Stomach (tissue), 19 donors: Measurements from ENCODE around the gene EPDR1. TPM values are rescaled to one million over a fixed set of nuclear protein-coding genes. Genes with fewer than 3 reads are reported as not detected.
A peak's percentile ranks its signal among the peaks of the same experiment; 100 is the strongest.

Experiments used
- DNase-seq, 2 donors: peaks; one replicate each; pipeline versions ENCODE4 v3.0.0 to v3.0.0-alpha.2; 2013 to 2019
- H3K27ac ChIP-seq, 5 donors: fragments of 200-600 bp in 4 of 5; sonication (generic) in 4 of 5; one replicate each; pipeline ENCODE4 v1.5.1; 2013 to 2019; ENCODE audit warnings: mild to moderate bottlenecking in 1 of 5, moderate library complexity in 1 of 5
- H3K27me3 ChIP-seq, 3 donors: fragments of 200-600 bp; sonication (generic); one replicate each; pipeline ENCODE4 v1.5.1; 2017 to 2019; ENCODE audit warnings: mixed run types in 1 of 3
- H3K36me3 ChIP-seq, 4 donors: fragments of 200-600 bp; sonication (generic); 1 replicate in 3 of 4; 2 replicates in 1 of 4; pipeline ENCODE4 v1.5.1; 2016 to 2019
- H3K4me1 ChIP-seq, 4 donors: fragments of 200-600 bp; sonication (generic); one replicate each; pipeline ENCODE4 v1.5.1; 2016 to 2019
- H3K4me3 ChIP-seq, 4 donors: fragments of 200-600 bp; sonication (generic) in 3 of 4; one replicate each; pipeline ENCODE4 v1.5.1; 2016 to 2019; ENCODE audit warnings: mild to moderate bottlenecking in 1 of 4
- H3K9me3 ChIP-seq, 4 donors: fragments of 200-600 bp; sonication (generic); one replicate each; pipeline ENCODE4 v1.5.1; 2016 to 2019
- EP300 ChIP-seq: sonication (generic); formaldehyde crosslinking; IDR thresholded peaks from one replicate; pipeline ENCODE4 v1.6.1; 2017; ENCODE audit warnings: antibody characterized with exemption
- POLR2A ChIP-seq, 4 donors: fragments of 450-650 bp; IDR thresholded peaks; one replicate each; pipeline ENCODE4 v1.6.1; 2016; ENCODE audit warnings: antibody characterized with exemption in 4 of 4, control low read depth in 2 of 4, mild to moderate bottlenecking in 1 of 4, moderate library complexity in 1 of 4
- POLR2AphosphoS5 ChIP-seq, 3 donors: sonication (generic); formaldehyde crosslinking; IDR thresholded peaks; one replicate each; pipeline ENCODE4 v1.6.1; 2016; ENCODE audit warnings: antibody characterized with exemption in 3 of 3
- WGBS, 5 donors: extraction: QIAGEN DNeasy Blood & Tissue Kit in 3 of 5; methylation state at CpG; one replicate each; pipeline versions ENCODE4 v1.1.5 to v1.1.7; 2013 to 2018; 5-methylcytosine and 5-hydroxymethylcytosine counted together
- intact Hi-C: fragments of 100-400 bp; cut with DNase I; formaldehyde crosslinking; loops from one replicate; pipeline ENCODE4 v1.15.1; 2023; ENCODE audit warnings: low total_unique reads
- long read RNA-seq, 10 donors: transcript quantifications; one replicate each; lab custom pipeline, GENCODE V29; 2026
- polyA plus RNA-seq, 3 donors: library from polyadenylated mRNA; stranded (reverse); fragments of 200-250 nt; gene quantifications; one replicate each; pipeline ENCODE4 v1.2.3, GENCODE V29; 2013
- total RNA-seq, 5 donors: library from RNA; depleted of rRNA; stranded (reverse); fragments of >200 nt; gene quantifications; one replicate each; pipeline versions ENCODE4 v1.1.0 to v1.2.3, GENCODE V29; 2014 to 2016
- TF ChIP-seq, protein P1 (sequence below), 7 experiments: fragments of 450-650 bp in 4 of 7; fragments of 200-600 bp in 3 of 7; sonication (generic) in 3 of 7; IDR thresholded peaks; one replicate each; pipeline ENCODE4 v1.5.1; 2016 to 2019; ENCODE audit warnings: antibody characterized with exemption in 7 of 7, control low read depth in 2 of 7, mild to moderate bottlenecking in 1 of 7
- donor health status: healthy with polysubstance abuse.
- donor health status: Bipolar disorder and iron deficiency.
- donor health status: healthy.

The EPDR1 gene
- 10 to 100 TPM in 1 of 5 donors, 1 to 10 TPM in 3, not detected in 1; 1.2 to 11.7 (median 6.1) TPM for total RNA-seq
- 1 to 10 TPM; 1.4 to 2.6 (median 1.5) TPM for polyA plus RNA-seq
- long read RNA-seq, donor 1, partial matches to known transcripts: 0 of 2 reads
- long read RNA-seq, donor 1, other reads (novel, unspliced or antisense): 0 of 2 reads
- long read RNA-seq, donor 2, partial matches to known transcripts: 0 of 4 reads
- long read RNA-seq, donor 2, other reads (novel, unspliced or antisense): 0 of 4 reads
- long read RNA-seq, donor 3: 0 reads
- long read RNA-seq, donor 4: 0 reads
- long read RNA-seq, donor 5: 0 reads
- long read RNA-seq, donor 6, partial matches to known transcripts: 0 of 4 reads
- long read RNA-seq, donor 6, other reads (novel, unspliced or antisense): 0 of 4 reads
- long read RNA-seq, donor 7, partial matches to known transcripts: 6 of 8 reads
- long read RNA-seq, donor 7, other reads (novel, unspliced or antisense): 0 of 8 reads
- long read RNA-seq, donor 8: 0 reads
- long read RNA-seq, donor 9: 0 reads
- long read RNA-seq, donor 10: 0 reads

DNA sequence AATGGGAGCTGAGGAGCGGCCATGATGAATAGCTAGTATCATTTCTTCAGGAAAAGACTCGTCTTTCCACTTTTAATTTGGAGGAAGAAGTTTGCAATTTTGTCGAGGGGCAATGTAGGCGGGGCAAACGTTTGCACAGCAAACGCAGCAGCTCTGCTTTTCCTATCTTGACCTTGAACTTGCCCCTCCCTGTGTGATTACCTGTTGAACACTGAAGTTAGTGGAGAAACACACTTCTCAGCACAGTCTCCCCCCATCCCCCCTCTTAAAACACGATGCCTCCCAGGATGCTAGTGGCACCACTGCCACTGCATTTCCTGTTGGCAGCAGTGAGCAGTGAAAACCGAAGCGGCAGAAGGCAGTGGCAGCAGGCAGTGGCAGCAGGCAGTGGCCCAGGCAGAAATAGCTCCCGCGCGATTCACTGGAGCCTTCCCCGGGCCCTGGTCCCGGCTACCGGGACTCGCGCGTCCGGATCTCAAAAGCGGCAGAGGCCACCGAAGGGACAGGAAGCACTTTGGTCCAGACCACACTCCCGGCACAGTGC is at the start of gene EPDR1:
EPDR1 (plus strand) TSS at position 336 of the 544 bp plus-strand sequence. CDS start 300 bp downstream, outside the sequence.
- intact Hi-C loops: no loop called here
- peaks cover 0 to 42% (median 32%) of the 10 kb centered on the region in 4 donors for H3K4me1 ChIP-seq
- TF ChIP-seq, protein P1, sequence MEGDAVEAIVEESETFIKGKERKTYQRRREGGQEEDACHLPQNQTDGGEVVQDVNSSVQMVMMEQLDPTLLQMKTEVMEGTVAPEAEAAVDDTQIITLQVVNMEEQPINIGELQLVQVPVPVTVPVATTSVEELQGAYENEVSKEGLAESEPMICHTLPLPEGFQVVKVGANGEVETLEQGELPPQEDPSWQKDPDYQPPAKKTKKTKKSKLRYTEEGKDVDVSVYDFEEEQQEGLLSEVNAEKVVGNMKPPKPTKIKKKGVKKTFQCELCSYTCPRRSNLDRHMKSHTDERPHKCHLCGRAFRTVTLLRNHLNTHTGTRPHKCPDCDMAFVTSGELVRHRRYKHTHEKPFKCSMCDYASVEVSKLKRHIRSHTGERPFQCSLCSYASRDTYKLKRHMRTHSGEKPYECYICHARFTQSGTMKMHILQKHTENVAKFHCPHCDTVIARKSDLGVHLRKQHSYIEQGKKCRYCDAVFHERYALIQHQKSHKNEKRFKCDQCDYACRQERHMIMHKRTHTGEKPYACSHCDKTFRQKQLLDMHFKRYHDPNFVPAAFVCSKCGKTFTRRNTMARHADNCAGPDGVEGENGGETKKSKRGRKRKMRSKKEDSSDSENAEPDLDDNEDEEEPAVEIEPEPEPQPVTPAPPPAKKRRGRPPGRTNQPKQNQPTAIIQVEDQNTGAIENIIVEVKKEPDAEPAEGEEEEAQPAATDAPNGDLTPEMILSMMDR (IDR thresholded peaks at IDR 0.05): peak in 1 of 7 experiments; percentile 17
- no peak for TF ChIP-seq POLR2AphosphoS5 (IDR thresholded peaks at IDR 0.05)
- H3K27me3 ChIP-seq: peaks cover 0 to 59% (median 21%) of the 10 kb centered on the region in 3 donors
- H3K4me3 ChIP-seq: peak within 1 kb of the TSS; percentile 54 to 76 (median 64)
- no peaks in the 10 kb centered on the region for H3K36me3 ChIP-seq
- 11 to 31% (median 14%) methylated on average over 8 to 22 of the region's 22 CpGs for WGBS, 5 donors
- H3K27ac ChIP-seq: peak within 1 kb of the TSS; percentile 23 to 82 (median 74)
- peak in 1 of 2 donors; percentile 85 for DNase-seq
- peaks cover 3 to 6% (median 4%) of the 10 kb centered on the region in 4 donors for H3K9me3 ChIP-seq

DNA sequence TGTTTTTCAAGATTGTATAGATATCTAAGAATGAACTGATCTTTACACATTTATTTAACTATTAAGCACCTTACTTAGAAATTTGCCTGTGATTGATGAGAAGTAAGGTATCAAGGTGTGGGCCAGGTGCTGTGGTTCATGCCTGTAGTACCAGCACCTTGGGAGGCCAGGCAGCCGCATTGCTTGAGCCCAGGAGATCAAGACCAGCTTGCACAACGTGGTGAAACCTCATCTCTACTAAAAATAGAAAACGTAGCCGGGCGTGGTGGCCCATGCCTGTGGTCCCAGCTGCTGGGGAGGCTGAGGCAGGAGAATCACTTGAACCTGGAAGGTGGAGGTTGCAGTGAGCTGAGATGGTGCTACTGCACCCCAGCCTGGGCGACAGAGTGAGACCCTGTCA is 38.4 kb upstream of the EPDR1 start:
- H3K4me1 ChIP-seq: no peaks in the 10 kb centered on the region
- peaks cover 0 to 5% (median 1%) of the 10 kb centered on the region in 4 donors for H3K9me3 ChIP-seq
- no peaks in the 10 kb centered on the region for H3K36me3 ChIP-seq
- intact Hi-C loops: no loop called here
- no peak for DNase-seq
- no peaks in the 10 kb centered on the region for H3K27me3 ChIP-seq
- H3K4me3 ChIP-seq: no peak overlapping the region
- TF ChIP-seq POLR2A (IDR thresholded peaks at IDR 0.05): no peak
- TF ChIP-seq, protein P1 (IDR thresholded peaks at IDR 0.05): no peak
- no peak for TF ChIP-seq EP300
- TF ChIP-seq POLR2AphosphoS5 (IDR thresholded peaks at IDR 0.05): no peak
- WGBS, 5 donors: 74 to 86% (median 83%) methylated on average over 6 of the region's 6 CpGs
- H3K27ac ChIP-seq: no peak overlapping the region

DNA sequence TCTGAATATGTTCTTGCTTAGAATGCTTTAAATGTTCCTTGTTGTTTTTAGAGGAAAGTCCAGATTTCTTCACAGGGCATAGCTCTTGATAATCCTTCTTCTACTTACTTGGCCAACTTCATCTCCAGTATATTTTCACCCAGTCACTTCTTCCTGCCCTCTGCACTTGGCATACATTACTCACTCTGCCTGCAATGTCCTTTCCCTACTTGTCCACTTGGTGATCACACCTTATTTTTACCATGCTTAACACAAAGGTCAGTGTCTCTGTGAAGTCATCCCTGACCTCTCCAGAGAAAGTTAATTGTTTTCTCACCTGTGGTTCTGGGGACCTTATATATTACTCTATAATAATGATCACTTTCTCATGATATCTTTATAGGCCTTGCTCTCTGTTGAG is 27.1 kb upstream of the EPDR1 start:
- Histone ChIP-seq H3K4me3 (no peak overlapping the region), H3K36me3 (no peaks in the 10 kb centered on the region), H3K4me1 (no peaks in the 10 kb centered on the region), H3K27me3 (no peaks in the 10 kb centered on the region), H3K27ac (no peak overlapping the region), H3K9me3 (no peaks in the 10 kb centered on the region)
- intact Hi-C loops: no loop called here
- TF ChIP-seq EP300: no peak
- TF ChIP-seq, protein P1 (IDR thresholded peaks at IDR 0.05): no peak
- TF ChIP-seq POLR2AphosphoS5 (IDR thresholded peaks at IDR 0.05): no peak
- TF ChIP-seq POLR2A (IDR thresholded peaks at IDR 0.05): no peak
- DNase-seq: no peak

DNA sequence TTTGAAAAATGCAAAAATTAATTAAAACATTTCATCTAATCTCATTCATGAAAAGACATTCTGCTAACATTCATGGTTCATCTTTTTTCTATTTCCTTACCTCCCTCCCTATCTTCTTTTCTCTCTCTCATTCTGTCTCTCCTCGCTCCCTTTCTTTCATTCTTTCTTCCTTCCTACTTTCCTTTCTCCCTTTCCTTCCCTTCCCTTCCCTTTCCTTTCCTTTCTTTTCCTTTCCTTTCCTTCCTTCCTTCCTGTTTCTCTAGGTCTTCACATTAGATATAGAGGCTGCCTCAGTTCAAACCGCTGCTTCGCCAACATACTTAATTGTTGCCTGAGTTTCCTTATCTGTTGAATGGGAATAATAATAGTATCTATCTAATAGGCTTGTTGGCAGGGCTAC is 25.8 kb upstream of the EPDR1 start:
- DNase-seq: no peak
- Histone ChIP-seq H3K4me1 (no peaks in the 10 kb centered on the region), H3K36me3 (no peaks in the 10 kb centered on the region), H3K27me3 (no peaks in the 10 kb centered on the region), H3K27ac (no peak overlapping the region), H3K9me3 (no peaks in the 10 kb centered on the region), H3K4me3 (no peak overlapping the region)
- TF ChIP-seq, protein P1 (IDR thresholded peaks at IDR 0.05): no peak
- TF ChIP-seq POLR2AphosphoS5 (IDR thresholded peaks at IDR 0.05) (no peak), POLR2A (IDR thresholded peaks at IDR 0.05) (no peak), EP300 (no peak)
- WGBS, 5 donors: 56 to 84% (median 66%) methylated on average over 3 of the region's 3 CpGs
- intact Hi-C loops: no loop called here
